ENCODE results near the gene DAPK1. TPM values are rescaled to one million over a fixed set of nuclear protein-coding genes. Genes with fewer than 3 reads are reported as not detected.

Gene DAPK1
- total and polyA plus RNA-seq, 2 donors (not counting 3 experiments of a cell fraction or from before 2014, with no cell fraction given): 58.9 to 119 TPM

- intact Hi-C loops (cut with micrococcal nuclease): loop anchor here (2.0 kb wide), 3 partner anchors 22 to 52 kb away; no protein-coding TSS in a partner anchor
- Histone ChIP-seq H3K4me2 (ENCODE audit: insufficient read depth, low read length) (no peak overlapping the region), H3K27ac (ENCODE audit: insufficient read depth, low read depth, low read length) (no peak overlapping the region), H3K4me3 (replicated peaks in 1 of 3; ENCODE audit: insufficient read depth in 1 of 3, low read depth in 1 of 3, low read length in 3 of 3) (no peak overlapping the region), H3K27me3 (ENCODE audit: control insufficient read depth in 2 of 2, insufficient read depth in 2 of 2, low read length in 2 of 2) (no peaks in the 10 kb centered on the region), H3K9ac (replicated peaks; ENCODE audit: extremely low read depth, insufficient read depth, low read length) (no peak overlapping the region), H2AFZ (ENCODE audit: low read depth, low read length) (no peak overlapping the region), H3K79me2 (ENCODE audit: control insufficient read depth, insufficient read depth, low read length) (peaks cover 10% of the 10 kb centered on the region), H3K9me1 (replicated peaks; ENCODE audit: control insufficient read depth, extremely low read depth, insufficient read depth, low read length) (no peaks in the 10 kb centered on the region), H3K36me3 (ENCODE audit: control insufficient read depth in 2 of 2, extremely low read depth in 1 of 2, insufficient read depth in 2 of 2, low read length in 2 of 2) (peaks cover 0 to 9% of the 10 kb centered on the region in 2 experiments), H3K9me3 (replicated peaks; ENCODE audit: control insufficient read depth, insufficient read depth, low read length) (no peaks in the 10 kb centered on the region), H3K4me1 (ENCODE audit: control insufficient read depth, extremely low read depth, insufficient read depth, low read length) (peaks cover 38% of the 10 kb centered on the region), H4K20me1 (replicated peaks; ENCODE audit: control insufficient read depth, extremely low read depth, insufficient read depth, low read length) (no peaks in the 10 kb centered on the region)
- DNase-seq (ENCODE audit: low read depth, low spot score) (no peak), FAIRE-seq (no peak)
- ChIA-PET CTCF (interaction anchor here (0.7 to 2.2 kb wide), 3 partner anchors 10 to 31 kb away, joined by 3 to 11 read pairs (median 4); no protein-coding TSS in a partner anchor), POLR2A (no interaction called here)
- no TSS peak for BruUV-seq (replicated peaks)
- no peak for TF ChIP-seq MAX (IDR thresholded peaks at IDR 0.05; ENCODE audit: insufficient read depth, insufficient read length)
- no peak for TF ChIP-seq GATA2 (IDR thresholded peaks at IDR 0.05; ENCODE audit: insufficient read depth, insufficient read length, low read depth, low read length)
- TF ChIP-seq FOS (IDR thresholded peaks at IDR 0.05; ENCODE audit: borderline replicate concordance, insufficient read depth, low read length): no peak
- no peak for TF ChIP-seq POLR2AphosphoS5 (IDR thresholded peaks at IDR 0.05; ENCODE audit: insufficient read depth, low read depth, low read length)
- TF ChIP-seq MYC (IDR thresholded peaks at IDR 0.05; ENCODE audit: low read depth, low read length): no peak
- TF ChIP-seq POLR2A (IDR thresholded peaks at IDR 0.05; ENCODE audit: low read depth, low read length): no peak
- TF ChIP-seq CTCF (IDR thresholded peaks at IDR 0.05; ENCODE audit: extremely low read depth in 1 of 2, insufficient read depth in 1 of 2, low read depth in 1 of 2, low read length in 2 of 2): no peak
- no peak for TF ChIP-seq EZH2 (IDR thresholded peaks at IDR 0.05; ENCODE audit: borderline replicate concordance, low read depth, low read length, severe bottlenecking)
- no peak for TF ChIP-seq JUN (IDR thresholded peaks at IDR 0.05; ENCODE audit: borderline replicate concordance, insufficient read depth, insufficient read length, low read depth)
- dilution Hi-C loops (cut with MboI; ENCODE audit: extremely low pct_ligation_motif_present, low sequenced_read_pairs): no loop called here
Observed at GRCh38 chr9:87568401-87568800, 70.7 kb downstream of the DAPK1 start.
